H9 (cell line): ENCODE measurements around the gene GLIPR2. TPM values are rescaled to one million over a fixed set of nuclear protein-coding genes. Genes with fewer than 3 reads are reported as not detected.

Experiments used
- DNase-seq: peaks from one replicate; pipeline ENCODE4 v3.0.0-alpha.2; 2017
- H2AFZ ChIP-seq: one replicate; pipeline ENCODE4 v1.6.1; 2013; ENCODE audit warnings: mild to moderate bottlenecking, low read length, control low read depth, moderate library complexity
- H2AK5ac ChIP-seq: 2 replicates; pipeline ENCODE4 v1.6.1; 2013; ENCODE audit warnings: low read length, control low read depth, mixed read lengths; ENCODE audit not compliant: insufficient read length
- H2BK120ac ChIP-seq: one replicate; pipeline ENCODE4 v1.6.1; 2013; ENCODE audit warnings: low read depth, mild to moderate bottlenecking, low read length, control low read depth, inconsistent platforms; ENCODE audit not compliant: poor library complexity, severe bottlenecking
- H2BK12ac ChIP-seq: 2 replicates; pipeline ENCODE4 v1.6.1; 2013; ENCODE audit warnings: low read length, control low read depth, mixed read lengths, low read depth; ENCODE audit not compliant: insufficient read length
- H2BK15ac ChIP-seq: 2 replicates; pipeline ENCODE4 v1.6.1; 2013; ENCODE audit warnings: low read depth, low read length, control low read depth
- H2BK20ac ChIP-seq: one replicate; pipeline ENCODE4 v1.6.1; 2013; ENCODE audit warnings: low read depth, mild to moderate bottlenecking, low read length, control low read depth, inconsistent platforms; ENCODE audit not compliant: poor library complexity, severe bottlenecking
- H2BK5ac ChIP-seq: 2 replicates; pipeline ENCODE4 v1.6.1; 2013; ENCODE audit warnings: low read length, control low read depth, mixed read lengths; ENCODE audit not compliant: insufficient read length
- H3K14ac ChIP-seq: 2 replicates; pipeline ENCODE4 v1.6.1; 2013; ENCODE audit warnings: low read length, control low read depth; ENCODE audit not compliant: insufficient read depth
- H3K18ac ChIP-seq: 2 replicates; pipeline ENCODE4 v1.6.1; 2013; ENCODE audit warnings: low read depth, mild to moderate bottlenecking, mixed read lengths, low read length, control low read depth; ENCODE audit not compliant: insufficient read length
- H3K23ac ChIP-seq: 2 replicates; pipeline ENCODE4 v1.6.1; 2013; ENCODE audit warnings: low read length, control low read depth, mixed read lengths, low read depth; ENCODE audit not compliant: insufficient read length
- H3K23me2 ChIP-seq: 2 replicates; pipeline ENCODE4 v1.6.1; 2013; ENCODE audit warnings: low read depth, mild to moderate bottlenecking, mixed read lengths, low read length, control low read depth; ENCODE audit not compliant: insufficient read length, poor library complexity, severe bottlenecking
- H3K27ac ChIP-seq: 2 replicates; pipeline ENCODE4 v1.5.1; 2013; ENCODE audit warnings: low read length, control low read depth, mixed read lengths, low read depth; ENCODE audit not compliant: insufficient read length
- H3K27me3 ChIP-seq: 2 replicates; pipeline ENCODE4 v1.6.1; 2013; ENCODE audit warnings: low read length, control low read depth, inconsistent platforms; ENCODE audit not compliant: insufficient read depth
- H3K4ac ChIP-seq: 2 replicates; pipeline ENCODE4 v1.6.1; 2013; ENCODE audit warnings: low read depth, mild to moderate bottlenecking, control low read depth, inconsistent platforms, low read length, moderate library complexity
- H3K4me1 ChIP-seq: 2 replicates; pipeline ENCODE4 v1.6.1; 2013; ENCODE audit warnings: low read length, control low read depth, inconsistent platforms; ENCODE audit not compliant: insufficient read depth
- H3K4me2 ChIP-seq: 2 replicates; pipeline ENCODE4 v1.6.1; 2013; ENCODE audit warnings: low read length, control low read depth, mixed read lengths; ENCODE audit not compliant: insufficient read length, insufficient read depth
- H3K56ac ChIP-seq: 2 replicates; pipeline ENCODE4 v1.6.1; 2013; ENCODE audit warnings: low read depth, mild to moderate bottlenecking, mixed read lengths, low read length, control low read depth; ENCODE audit not compliant: insufficient read length
- H3K79me1 ChIP-seq: 2 replicates; pipeline ENCODE4 v1.6.1; 2013; ENCODE audit warnings: low read depth, mild to moderate bottlenecking, moderate library complexity, low read length, control low read depth, inconsistent platforms; ENCODE audit not compliant: insufficient read depth, poor library complexity, severe bottlenecking
- H3K79me2 ChIP-seq: 2 replicates; pipeline ENCODE4 v1.6.1; 2013; ENCODE audit warnings: low read length, control low read depth, inconsistent platforms; ENCODE audit not compliant: insufficient read depth
- H3K9ac ChIP-seq: 2 replicates; pipeline ENCODE4 v1.6.1; 2013; ENCODE audit warnings: low read length, control low read depth, mixed read lengths; ENCODE audit not compliant: insufficient read length; ENCODE audit errors: extremely low read depth
- H3K9me3 ChIP-seq: one replicate; pipeline ENCODE4 v1.6.1; 2013; ENCODE audit warnings: low read depth, low read length, inconsistent platforms; ENCODE audit not compliant: control insufficient read depth
- H3T11ph ChIP-seq: one replicate; pipeline ENCODE4 v1.6.1; 2013; ENCODE audit warnings: mild to moderate bottlenecking, low read length, control low read depth, inconsistent platforms
- H4K20me1 ChIP-seq: one replicate; pipeline ENCODE4 v1.6.1; 2013; ENCODE audit not compliant: control insufficient read depth, insufficient read length, insufficient read depth
- H4K5ac ChIP-seq: 2 replicates; pipeline ENCODE4 v1.6.1; 2013; ENCODE audit warnings: low read depth, mild to moderate bottlenecking, mixed read lengths, low read length, control low read depth; ENCODE audit not compliant: insufficient read length
- H4K8ac ChIP-seq: replicated peaks from 2 replicates; pipeline ENCODE4 v1.6.1; 2013; ENCODE audit warnings: low read length, control low read depth, mixed read lengths, low read depth; ENCODE audit not compliant: insufficient read length
- H4K91ac ChIP-seq: 2 replicates; pipeline ENCODE4 v1.6.1; 2013; ENCODE audit warnings: low read depth, mild to moderate bottlenecking, moderate library complexity, mixed read lengths, low read length, control low read depth; ENCODE audit not compliant: insufficient read length
- H3K27ac Mint-ChIP-seq, 3 experiments: 2 replicates in 2 of 3; 3 replicates in 1 of 3; pipeline ENCODE4 v1.8.0; 2020 to 2021; ENCODE audit warnings: mixed read lengths in 3 of 3, mild to moderate bottlenecking in 1 of 3, moderate library complexity in 1 of 3
- H3K27me3 Mint-ChIP-seq: 2 replicates; pipeline ENCODE4 v1.8.0; 2021; ENCODE audit warnings: low read depth, mild to moderate bottlenecking, moderate library complexity, mixed read lengths
- H3K36me3 Mint-ChIP-seq, 3 experiments: 2 replicates in 2 of 3; 3 replicates in 1 of 3; pipeline ENCODE4 v1.8.0; 2020 to 2021; ENCODE audit warnings: low read depth in 3 of 3, mixed read lengths in 3 of 3; ENCODE audit not compliant: insufficient read depth in 1 of 3
- H3K4me1 Mint-ChIP-seq, 2 experiments: 2 replicates each; pipeline ENCODE4 v1.8.0; 2020; ENCODE audit warnings: mixed read lengths in 2 of 2
- H3K4me3 Mint-ChIP-seq, 2 experiments: 2 replicates in 1 of 2; 3 replicates in 1 of 2; pipeline ENCODE4 v1.8.0; 2020 to 2021; ENCODE audit warnings: mild to moderate bottlenecking in 2 of 2, mixed read lengths in 2 of 2, moderate library complexity in 1 of 2
- H3K9me3 Mint-ChIP-seq, 2 experiments: 2 replicates in 1 of 2; 3 replicates in 1 of 2; pipeline ENCODE4 v1.8.0; 2020; ENCODE audit warnings: mild to moderate bottlenecking in 2 of 2, mixed read lengths in 2 of 2, moderate library complexity in 1 of 2
- WGBS: extraction: QIAGEN DNeasy Blood & Tissue Kit; methylation state at CpG from one replicate; pipeline ENCODE4 v1.1.7; 2013; ENCODE audit warnings: missing lambda C conversion rate, low lambda C conversion rate, mixed read lengths; ENCODE audit not compliant: insufficient read length; ENCODE audit errors: extremely low coverage; 5-methylcytosine and 5-hydroxymethylcytosine counted together
- total RNA-seq: library from RNA; stranded (reverse); gene quantifications from 2 replicates; pipeline ENCODE4 v1.2.1, GENCODE V29; 2021
- TF ChIP-seq, protein P1 (sequence below): fragments of 200-600 bp; sonication (generic); conservative IDR thresholded peaks from 3 replicates; pipeline ENCODE4 v1.8.0; 2021; ENCODE audit warnings: antibody characterized with exemption, mild to moderate bottlenecking

GLIPR2 gene
- total RNA-seq, 1 experiment from 2014 or later: 10.0 TPM

DNA sequence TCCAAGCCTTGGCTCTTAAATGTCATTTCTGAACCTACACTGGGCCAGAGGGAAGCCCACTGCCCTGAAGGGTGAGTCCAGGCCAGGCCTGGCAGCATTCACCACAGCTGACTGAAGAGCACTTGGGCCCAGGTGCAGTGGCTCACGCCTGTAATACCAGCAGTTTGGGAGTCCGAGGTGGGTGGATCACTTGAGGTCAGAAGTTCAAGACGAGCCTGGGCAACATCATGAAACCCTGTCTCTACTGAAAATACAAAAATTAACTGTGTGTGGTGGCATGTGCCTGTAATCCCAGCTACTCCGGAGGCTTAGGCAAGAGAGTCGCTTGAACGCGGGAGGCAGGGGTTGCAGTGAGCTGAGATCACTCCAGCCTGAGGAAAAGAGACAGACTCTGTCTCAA lies 37.7 kb downstream of the GLIPR2 start:
- peaks cover 3 to 4% of the 10 kb centered on the region in 2 experiments; a peak in 3 of 5 replicates for H3K9me3 Mint-ChIP-seq

More for the DNA sequence above, 37.7 kb downstream of the GLIPR2 start:
- DNase-seq: no peak
- Histone ChIP-seq H2AFZ (no peak overlapping the region), H2BK12ac (no peak overlapping the region), H3K9ac (no peak overlapping the region), H2BK15ac (no peak overlapping the region), H3K27me3 (no peaks in the 10 kb centered on the region), H2BK120ac (no peak overlapping the region), H3K79me2 (no peaks in the 10 kb centered on the region), H3K56ac (no peak overlapping the region), H3K4ac (no peak overlapping the region), H4K20me1 (no peaks in the 10 kb centered on the region), H3K23ac (no peak overlapping the region), H3K4me1 (no peaks in the 10 kb centered on the region), H3K27ac (no peak overlapping the region), H3K14ac (no peak overlapping the region), H3K9me3 (no peaks in the 10 kb centered on the region), H2BK5ac (no peak overlapping the region), H2BK20ac (no peak overlapping the region), H2AK5ac (no peak overlapping the region), H3K18ac (no peak overlapping the region), H3K23me2 (no peaks in the 10 kb centered on the region), H4K91ac (no peak overlapping the region), H3K79me1 (no peaks in the 10 kb centered on the region), H4K8ac (no peak overlapping the region), H3T11ph (no peak overlapping the region), H4K5ac (no peak overlapping the region), H3K4me2 (no peak overlapping the region)
- Mint-ChIP-seq H3K27ac (no peak overlapping the region), H3K36me3 (no peaks in the 10 kb centered on the region; a peak in 1 of 7 replicates), H3K4me1 (peaks cover 4 to 5% of the 10 kb centered on the region in 2 experiments; a peak in 3 of 4 replicates), H3K27me3 (peaks cover 15% of the 10 kb centered on the region), H3K4me3 (no peak overlapping the region)
- WGBS: no CpG with 5 or more reads among the region's 7 CpGs
- TF ChIP-seq, protein P1, sequence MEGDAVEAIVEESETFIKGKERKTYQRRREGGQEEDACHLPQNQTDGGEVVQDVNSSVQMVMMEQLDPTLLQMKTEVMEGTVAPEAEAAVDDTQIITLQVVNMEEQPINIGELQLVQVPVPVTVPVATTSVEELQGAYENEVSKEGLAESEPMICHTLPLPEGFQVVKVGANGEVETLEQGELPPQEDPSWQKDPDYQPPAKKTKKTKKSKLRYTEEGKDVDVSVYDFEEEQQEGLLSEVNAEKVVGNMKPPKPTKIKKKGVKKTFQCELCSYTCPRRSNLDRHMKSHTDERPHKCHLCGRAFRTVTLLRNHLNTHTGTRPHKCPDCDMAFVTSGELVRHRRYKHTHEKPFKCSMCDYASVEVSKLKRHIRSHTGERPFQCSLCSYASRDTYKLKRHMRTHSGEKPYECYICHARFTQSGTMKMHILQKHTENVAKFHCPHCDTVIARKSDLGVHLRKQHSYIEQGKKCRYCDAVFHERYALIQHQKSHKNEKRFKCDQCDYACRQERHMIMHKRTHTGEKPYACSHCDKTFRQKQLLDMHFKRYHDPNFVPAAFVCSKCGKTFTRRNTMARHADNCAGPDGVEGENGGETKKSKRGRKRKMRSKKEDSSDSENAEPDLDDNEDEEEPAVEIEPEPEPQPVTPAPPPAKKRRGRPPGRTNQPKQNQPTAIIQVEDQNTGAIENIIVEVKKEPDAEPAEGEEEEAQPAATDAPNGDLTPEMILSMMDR: no peak
